ENCODE data around the gene HOXC12.

HOXC12 gene

DNA sequence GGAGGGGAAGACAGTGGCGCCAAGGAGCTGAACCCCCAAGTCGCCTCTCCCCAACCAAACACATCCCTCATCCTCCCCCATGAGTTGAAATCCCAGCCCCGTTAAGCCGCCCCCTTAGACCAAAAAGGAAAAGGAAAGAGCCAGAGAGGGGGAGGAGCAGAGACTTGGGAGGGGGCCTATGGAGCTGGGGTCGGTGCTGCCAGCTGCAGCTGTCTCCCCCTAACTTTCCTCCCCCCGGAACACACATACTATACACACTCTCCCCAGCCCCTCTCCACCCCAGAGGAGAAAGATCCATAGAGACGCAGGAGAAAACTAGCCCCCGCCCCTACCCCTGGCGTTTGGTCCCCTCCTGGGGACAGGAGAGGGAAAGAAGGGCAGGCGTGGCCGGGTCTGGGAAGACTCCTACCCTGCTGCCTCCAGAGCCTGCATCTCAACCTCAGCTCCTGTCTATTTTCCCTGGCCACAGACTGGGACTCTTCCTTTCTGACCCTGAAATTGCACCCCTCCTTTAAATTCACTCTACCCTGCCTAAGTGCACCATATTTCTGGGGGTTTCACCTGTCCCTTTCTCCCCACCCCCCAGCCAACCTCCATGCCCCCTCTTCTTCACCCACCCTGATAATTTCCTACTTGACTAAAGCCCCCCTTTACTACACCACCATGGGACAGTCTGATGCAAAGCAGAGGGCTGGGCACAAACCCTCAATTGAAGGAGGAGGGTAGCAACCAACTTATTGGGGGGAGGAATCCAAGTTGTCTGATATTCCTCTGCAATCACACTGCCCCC lies 43.6 kb downstream of the HOXC12 start:
- TF ChIP-seq TCF12 (IDR thresholded peaks at IDR 0.05; ENCODE audit: low read depth) (no peak), CEBPB (IDR thresholded peaks at IDR 0.05) (no peak), TAF1 (IDR thresholded peaks at IDR 0.05; ENCODE audit: low read depth) (no peak), TEAD4 (IDR thresholded peaks at IDR 0.05) (no peak), EGR1 (IDR thresholded peaks at IDR 0.05) (no peak), NFIC (IDR thresholded peaks at IDR 0.05) (no peak), CREB1 (IDR thresholded peaks at IDR 0.05; ENCODE audit: low read depth) (no peak), YY1 (IDR thresholded peaks at IDR 0.05; ENCODE audit: low read depth) (no peak), EP300 (IDR thresholded peaks at IDR 0.05; ENCODE audit: borderline replicate concordance) (no peak), RAD21 (IDR thresholded peaks at IDR 0.05; ENCODE audit: low read depth) (no peak), FOXM1 (IDR thresholded peaks at IDR 0.05; ENCODE audit: borderline replicate concordance, low read depth) (no peak), ZBTB7A (IDR thresholded peaks at IDR 0.05; ENCODE audit: low read depth) (no peak)
- TF ChIP-seq, protein P1, sequence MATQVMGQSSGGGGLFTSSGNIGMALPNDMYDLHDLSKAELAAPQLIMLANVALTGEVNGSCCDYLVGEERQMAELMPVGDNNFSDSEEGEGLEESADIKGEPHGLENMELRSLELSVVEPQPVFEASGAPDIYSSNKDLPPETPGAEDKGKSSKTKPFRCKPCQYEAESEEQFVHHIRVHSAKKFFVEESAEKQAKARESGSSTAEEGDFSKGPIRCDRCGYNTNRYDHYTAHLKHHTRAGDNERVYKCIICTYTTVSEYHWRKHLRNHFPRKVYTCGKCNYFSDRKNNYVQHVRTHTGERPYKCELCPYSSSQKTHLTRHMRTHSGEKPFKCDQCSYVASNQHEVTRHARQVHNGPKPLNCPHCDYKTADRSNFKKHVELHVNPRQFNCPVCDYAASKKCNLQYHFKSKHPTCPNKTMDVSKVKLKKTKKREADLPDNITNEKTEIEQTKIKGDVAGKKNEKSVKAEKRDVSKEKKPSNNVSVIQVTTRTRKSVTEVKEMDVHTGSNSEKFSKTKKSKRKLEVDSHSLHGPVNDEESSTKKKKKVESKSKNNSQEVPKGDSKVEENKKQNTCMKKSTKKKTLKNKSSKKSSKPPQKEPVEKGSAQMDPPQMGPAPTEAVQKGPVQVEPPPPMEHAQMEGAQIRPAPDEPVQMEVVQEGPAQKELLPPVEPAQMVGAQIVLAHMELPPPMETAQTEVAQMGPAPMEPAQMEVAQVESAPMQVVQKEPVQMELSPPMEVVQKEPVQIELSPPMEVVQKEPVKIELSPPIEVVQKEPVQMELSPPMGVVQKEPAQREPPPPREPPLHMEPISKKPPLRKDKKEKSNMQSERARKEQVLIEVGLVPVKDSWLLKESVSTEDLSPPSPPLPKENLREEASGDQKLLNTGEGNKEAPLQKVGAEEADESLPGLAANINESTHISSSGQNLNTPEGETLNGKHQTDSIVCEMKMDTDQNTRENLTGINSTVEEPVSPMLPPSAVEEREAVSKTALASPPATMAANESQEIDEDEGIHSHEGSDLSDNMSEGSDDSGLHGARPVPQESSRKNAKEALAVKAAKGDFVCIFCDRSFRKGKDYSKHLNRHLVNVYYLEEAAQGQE (IDR thresholded peaks at IDR 0.05; ENCODE audit: low read depth): no peak
- TF ChIP-seq, protein P2, sequence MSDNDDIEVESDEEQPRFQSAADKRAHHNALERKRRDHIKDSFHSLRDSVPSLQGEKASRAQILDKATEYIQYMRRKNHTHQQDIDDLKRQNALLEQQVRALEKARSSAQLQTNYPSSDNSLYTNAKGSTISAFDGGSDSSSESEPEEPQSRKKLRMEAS (IDR thresholded peaks at IDR 0.05): no peak
- TF ChIP-seq, protein P3, sequence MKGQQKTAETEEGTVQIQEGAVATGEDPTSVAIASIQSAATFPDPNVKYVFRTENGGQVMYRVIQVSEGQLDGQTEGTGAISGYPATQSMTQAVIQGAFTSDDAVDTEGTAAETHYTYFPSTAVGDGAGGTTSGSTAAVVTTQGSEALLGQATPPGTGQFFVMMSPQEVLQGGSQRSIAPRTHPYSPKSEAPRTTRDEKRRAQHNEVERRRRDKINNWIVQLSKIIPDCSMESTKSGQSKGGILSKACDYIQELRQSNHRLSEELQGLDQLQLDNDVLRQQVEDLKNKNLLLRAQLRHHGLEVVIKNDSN (IDR thresholded peaks at IDR 0.05): no peak

DNA sequence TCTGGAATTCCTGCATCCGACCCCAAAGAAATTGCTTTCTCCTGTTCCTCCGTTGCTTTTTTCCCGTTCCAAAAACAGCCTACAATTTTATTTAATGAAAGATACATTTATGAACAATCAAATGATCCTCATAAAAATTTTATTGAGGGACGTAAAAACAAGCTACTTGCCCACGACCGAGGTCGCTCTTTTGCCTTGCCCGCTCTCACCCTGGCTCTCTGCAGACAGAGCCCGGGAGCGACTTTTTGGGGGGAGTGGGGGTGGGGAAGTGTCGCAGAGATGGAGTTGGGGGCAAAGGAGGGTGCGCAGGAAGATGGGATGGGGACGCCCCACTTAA lies 44.2 kb downstream of the HOXC12 start:
- TF ChIP-seq TCF12 (IDR thresholded peaks at IDR 0.05; ENCODE audit: low read depth) (no peak), ZBTB7A (IDR thresholded peaks at IDR 0.05; ENCODE audit: low read depth) (no peak), TAF1 (IDR thresholded peaks at IDR 0.05; ENCODE audit: low read depth) (no peak), NFIC (IDR thresholded peaks at IDR 0.05) (no peak), TEAD4 (IDR thresholded peaks at IDR 0.05) (no peak), CREB1 (IDR thresholded peaks at IDR 0.05; ENCODE audit: low read depth) (no peak), FOXM1 (IDR thresholded peaks at IDR 0.05; ENCODE audit: borderline replicate concordance, low read depth) (no peak), YY1 (IDR thresholded peaks at IDR 0.05; ENCODE audit: low read depth) (no peak), EGR1 (IDR thresholded peaks at IDR 0.05) (no peak), CEBPB (IDR thresholded peaks at IDR 0.05) (no peak), RAD21 (IDR thresholded peaks at IDR 0.05; ENCODE audit: low read depth) (no peak), EP300 (IDR thresholded peaks at IDR 0.05; ENCODE audit: borderline replicate concordance) (no peak)
- TF ChIP-seq, protein P3 (IDR thresholded peaks at IDR 0.05): no peak
- TF ChIP-seq, protein P1 (IDR thresholded peaks at IDR 0.05; ENCODE audit: low read depth): no peak
- TF ChIP-seq, protein P2 (IDR thresholded peaks at IDR 0.05): no peak

DNA sequence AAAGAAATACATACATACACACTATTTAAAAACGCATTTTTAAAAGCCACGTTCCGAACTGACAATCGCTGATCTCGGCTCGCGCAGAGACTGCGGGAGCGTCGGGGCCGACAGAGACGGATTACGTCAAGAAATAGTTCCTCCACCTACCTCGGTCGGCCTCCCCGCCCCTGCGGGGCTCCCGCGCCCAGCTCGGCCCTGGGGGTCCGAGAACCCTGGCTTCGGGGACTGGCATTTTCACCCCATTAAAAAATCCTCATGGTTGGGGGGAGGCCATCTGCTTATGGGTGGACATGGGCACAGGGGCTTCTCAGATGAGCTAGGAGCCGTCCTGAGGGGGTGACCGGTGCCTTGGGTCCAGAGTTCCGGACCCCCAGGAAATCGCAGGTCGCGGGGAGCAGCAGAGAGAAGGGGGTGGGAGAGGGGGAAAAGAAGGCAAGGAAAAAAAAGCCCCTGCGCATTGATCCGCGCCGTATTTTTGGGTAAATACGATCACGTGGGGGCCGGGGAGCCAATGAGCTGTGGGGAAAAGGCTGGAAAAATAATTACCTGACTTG lies 44.9 kb downstream of the HOXC12 start:
- TF ChIP-seq ZBTB7A (IDR thresholded peaks at IDR 0.05; ENCODE audit: low read depth): no peak
- 0 out of 2 replicates have a peak, but pooled peaks have one; percentile 5 for TF ChIP-seq TCF12 (IDR thresholded peaks at IDR 0.05; ENCODE audit: low read depth)
- TF ChIP-seq, protein P3 (IDR thresholded peaks at IDR 0.05): peak; percentile 95

DNA sequence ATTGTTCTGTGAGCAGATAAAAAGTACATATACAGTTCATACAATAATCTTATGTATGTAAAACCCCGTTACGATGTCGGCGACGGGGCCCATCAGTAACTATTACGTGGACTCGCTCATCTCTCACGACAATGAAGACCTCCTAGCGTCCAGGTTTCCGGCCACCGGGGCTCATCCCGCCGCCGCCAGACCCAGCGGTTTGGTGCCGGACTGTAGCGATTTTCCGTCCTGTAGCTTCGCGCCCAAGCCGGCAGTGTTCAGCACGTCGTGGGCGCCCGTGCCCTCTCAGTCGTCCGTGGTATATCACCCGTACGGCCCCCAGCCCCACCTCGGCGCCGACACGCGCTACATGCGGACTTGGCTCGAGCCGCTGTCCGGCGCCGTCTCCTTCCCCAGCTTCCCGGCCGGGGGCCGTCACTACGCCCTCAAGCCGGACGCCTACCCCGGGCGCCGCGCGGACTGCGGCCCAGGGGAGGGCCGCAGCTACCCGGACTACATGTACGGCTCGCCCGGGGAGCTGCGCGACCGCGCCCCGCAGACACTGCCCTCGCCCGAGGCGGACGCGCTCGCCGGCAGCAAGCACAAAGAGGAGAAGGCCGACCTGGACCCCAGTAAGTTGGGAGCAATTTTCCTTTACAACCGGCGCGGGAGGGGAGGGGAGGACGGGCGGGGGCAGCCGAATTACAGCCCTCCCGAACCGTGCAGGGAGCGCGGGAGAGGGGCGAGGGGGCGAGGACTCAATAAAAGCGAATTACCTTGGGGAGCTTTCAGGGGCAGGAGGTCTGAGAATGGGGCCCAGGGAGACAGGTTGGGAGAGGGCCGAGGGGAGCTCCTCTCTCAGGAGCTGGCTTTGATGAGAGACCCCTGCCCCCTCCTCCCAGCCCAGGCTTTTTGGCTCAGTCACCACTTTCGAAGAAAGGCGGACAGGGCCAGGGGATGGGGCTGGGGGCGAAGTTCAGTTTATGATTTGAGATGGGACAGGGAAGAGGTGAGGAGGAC lies 45.7 kb downstream of the HOXC12 start, which contains the start of gene HOXC9:
TSS of gene HOXC9 (plus strand) at position 46 of the 999 bp plus-strand sequence. CDS start at position 74, 28 bp downstream.
- TF ChIP-seq YY1 (IDR thresholded peaks at IDR 0.05; ENCODE audit: low read depth) (0 out of 2 replicates have a peak, but pooled peaks have one; percentile 15), TEAD4 (IDR thresholded peaks at IDR 0.05) (no peak), CEBPB (IDR thresholded peaks at IDR 0.05) (no peak), FOXM1 (IDR thresholded peaks at IDR 0.05; ENCODE audit: borderline replicate concordance, low read depth) (no peak), EP300 (IDR thresholded peaks at IDR 0.05; ENCODE audit: borderline replicate concordance) (no peak), EGR1 (IDR thresholded peaks at IDR 0.05) (no peak), TCF12 (IDR thresholded peaks at IDR 0.05; ENCODE audit: low read depth) (0 out of 2 replicates have a peak, but pooled peaks have one; percentile 8), TAF1 (IDR thresholded peaks at IDR 0.05; ENCODE audit: low read depth) (peak; percentile 21; the same call in 1 of the 2 replicates)
- TF ChIP-seq, protein P1 (IDR thresholded peaks at IDR 0.05; ENCODE audit: low read depth): no peak
- TF ChIP-seq, protein P2 (IDR thresholded peaks at IDR 0.05): peak; percentile 74
